Activated naive CD4-positive, alpha-beta T cell treated with Interleukin-2 at 50 U/mL for 16 hours (primary cell): ENCODE data around the gene PPWD1.
"Not testable (repeated sequence)": the region's sequence is repeated elsewhere in the genome, so short reads cannot be mapped to it uniquely, and the experiment has no call there.

ENCODE experiments used
- DNase-seq: peaks from one replicate; pipeline ENCODE4 v3.0.0-alpha.2; 2020

The PPWD1 gene

GRCh38 chr5:65562731-65563701 lies at the start of gene PPWD1, which contains the start of gene CENPK:
TSS of gene PPWD1 (plus strand) at chr5:65563296. CDS start at chr5:65563311, 15 bp downstream.
TSS of gene CENPK (minus strand) at chr5:65563168. CDS start at chr5:65554907, 8,261 bp downstream.
- peak; percentile 95 for DNase-seq

- no peak for DNase-seq
Measured at GRCh38 chr5:65525726-65526125, 37.4 kb upstream of the PPWD1 start.

GRCh38 chr5:65530904-65531303 lies 32.2 kb upstream of the PPWD1 start:
- no peak for DNase-seq

DNA sequence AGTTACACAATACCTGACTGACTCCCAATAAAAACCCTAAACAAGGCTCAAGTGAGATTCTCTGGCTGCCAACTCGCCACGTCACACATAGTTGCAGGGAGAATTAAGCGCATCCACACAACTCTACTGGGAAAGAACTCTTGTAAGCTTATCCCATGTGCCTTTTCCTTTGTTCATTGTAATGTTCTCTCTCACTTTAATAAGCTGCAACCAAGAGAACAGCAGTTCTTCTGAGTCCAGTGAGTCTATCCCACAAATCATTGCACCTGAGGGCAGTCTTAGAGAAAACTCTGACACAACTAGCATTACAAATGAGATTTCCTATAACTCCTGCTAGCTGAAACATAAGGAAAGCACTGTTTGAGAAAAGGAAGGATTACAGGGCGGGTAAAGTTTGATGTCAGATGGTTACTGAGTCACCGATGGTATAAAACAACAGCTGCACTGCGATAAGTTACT lies 27.5 kb upstream of the PPWD1 start:
- DNase-seq, result no peak

DNA sequence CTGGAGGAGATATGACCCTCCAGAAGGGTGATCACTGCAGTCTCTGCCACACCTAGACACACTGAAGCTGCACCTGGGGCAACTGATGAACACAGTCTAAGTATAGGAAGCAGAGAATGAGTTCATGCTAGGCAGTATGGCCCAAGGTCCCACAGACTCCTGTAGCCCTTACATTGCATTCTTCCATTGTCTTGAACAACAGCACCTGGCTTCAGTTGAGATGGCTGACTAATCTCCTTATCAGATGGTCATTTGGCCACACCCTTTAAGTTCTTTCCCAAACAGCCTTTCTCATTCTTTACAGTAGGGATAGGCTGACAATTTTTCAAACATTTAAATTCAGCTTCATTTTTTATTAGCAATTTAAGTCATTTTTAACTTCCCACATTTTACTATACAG lies 23.3 kb upstream of the PPWD1 start:
- DNase-seq, result no peak

GRCh38 chr5:65544473-65544872 lies 18.6 kb upstream of the PPWD1 start:
- DNase-seq, result no peak

DNA sequence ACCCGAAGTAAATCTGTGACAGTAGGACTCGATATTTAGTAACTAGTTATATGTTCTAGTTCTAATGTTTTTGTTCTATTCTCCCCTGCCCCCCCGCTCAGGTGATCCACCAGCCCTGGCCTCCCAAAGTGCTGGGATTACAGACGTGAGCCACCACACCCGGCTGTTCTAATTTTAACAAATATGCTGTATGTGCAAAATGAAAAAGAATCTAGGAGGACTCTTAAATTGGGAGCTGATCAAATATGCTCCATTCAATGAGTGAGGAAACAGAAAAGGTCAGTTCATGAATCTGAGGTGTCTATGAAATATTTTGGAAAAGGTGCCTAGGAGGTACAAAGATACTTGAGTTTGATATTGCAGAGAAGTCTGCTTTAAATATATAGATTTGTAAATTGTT lies 17.0 kb upstream of the PPWD1 start:
- DNase-seq, result no peak

DNA sequence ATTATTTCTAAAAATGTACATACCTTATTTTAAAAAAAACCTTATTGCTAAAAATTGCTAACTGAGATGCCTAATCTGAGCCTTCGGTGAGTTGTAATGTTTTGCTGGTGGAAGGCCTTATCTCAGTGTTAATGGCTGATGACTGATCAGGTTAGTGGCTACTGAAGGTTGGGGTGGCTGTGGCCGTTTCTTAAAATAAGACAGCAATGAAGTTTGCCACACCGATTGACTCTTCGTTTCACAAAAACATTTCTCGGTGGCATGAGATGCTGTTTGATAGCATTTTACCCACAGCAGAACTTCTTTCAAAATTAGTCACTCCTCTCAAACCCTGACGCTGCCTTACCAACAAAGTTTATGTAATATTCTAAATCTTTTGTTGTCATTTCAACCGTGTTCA lies 14.8 kb upstream of the PPWD1 start:
- no peak for DNase-seq

DNA sequence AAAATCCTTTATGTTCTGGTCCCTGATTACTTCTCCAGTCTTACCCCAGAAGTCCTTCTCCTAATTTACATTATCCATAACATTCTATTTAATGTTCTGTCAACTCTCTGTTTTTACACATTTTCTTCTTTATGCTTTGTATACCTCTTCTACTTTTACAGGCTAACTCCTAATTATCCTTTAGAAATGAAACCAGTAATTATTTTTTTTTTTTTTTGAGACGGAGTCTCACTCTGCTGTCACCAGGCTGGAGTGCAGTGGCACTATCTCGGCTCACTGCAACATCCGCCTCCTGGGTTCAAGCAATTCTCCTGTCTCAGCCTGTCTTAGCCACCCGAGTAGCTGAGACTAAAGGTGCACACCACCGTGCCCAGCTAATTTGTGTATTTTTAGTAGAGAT lies 9.2 kb upstream of the PPWD1 start:
- no peak for DNase-seq

DNA sequence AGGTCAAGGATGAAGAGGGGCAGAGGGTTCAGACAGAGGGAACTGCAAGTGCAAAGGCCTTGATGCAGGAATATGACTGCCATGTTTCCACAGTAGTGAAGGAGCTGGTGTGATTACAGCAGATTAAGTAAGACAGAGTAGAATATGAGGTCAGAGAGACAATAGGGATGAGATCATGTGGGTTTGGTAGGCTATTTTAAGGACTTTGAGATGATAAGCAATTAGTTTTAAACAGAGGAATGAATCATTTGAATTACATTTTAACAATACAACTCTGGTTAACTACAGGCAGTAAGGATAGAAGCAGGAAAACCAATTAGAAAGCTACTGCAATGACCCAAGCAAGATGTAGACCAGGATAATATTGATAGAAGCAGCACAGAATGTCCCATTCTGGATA lies 7.8 kb upstream of the PPWD1 start:
- DNase-seq, result no peak

DNA sequence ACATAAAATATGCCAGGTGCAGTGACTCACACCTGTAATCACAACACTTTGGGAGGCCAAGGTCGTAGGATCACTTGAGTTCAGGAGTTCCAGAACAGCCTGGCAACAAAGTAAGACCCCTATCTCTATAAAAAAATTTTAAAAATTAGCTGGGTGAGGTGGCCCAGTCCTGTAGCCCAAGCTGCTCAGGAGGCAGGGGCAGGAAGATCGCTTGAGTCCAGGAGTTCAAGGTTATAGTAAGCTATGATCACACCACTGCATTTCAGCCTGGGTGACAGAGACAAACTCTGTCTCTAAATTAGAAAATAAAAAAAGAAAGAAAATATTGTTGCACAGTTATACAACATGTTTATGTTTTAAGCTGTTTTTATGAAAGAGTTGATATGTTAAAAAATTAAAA lies 6.9 kb upstream of the PPWD1 start:
- no peak for DNase-seq

DNA sequence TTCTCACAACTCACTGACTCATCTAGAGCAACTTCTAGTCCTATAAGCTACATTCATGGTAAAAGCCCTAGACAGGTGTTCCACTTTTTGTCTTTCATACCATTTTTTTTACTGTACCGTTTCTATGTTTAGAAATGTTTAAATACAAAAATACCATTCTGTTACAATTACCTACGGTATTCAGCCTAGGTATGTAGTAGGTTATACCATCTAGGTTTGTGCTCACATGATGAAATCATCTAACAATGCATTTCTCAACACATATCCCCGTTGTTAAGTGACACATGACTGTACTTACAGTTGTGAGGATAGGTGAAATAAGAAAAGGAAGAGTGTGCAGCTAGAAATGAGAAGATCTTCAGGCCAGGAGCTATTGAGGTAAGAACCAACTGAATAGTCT lies 6.4 kb upstream of the PPWD1 start:
- no peak for DNase-seq

- DNase-seq, result no peak
Measured at GRCh38 chr5:65563777-65564176, 681 bp downstream of the PPWD1 start.

- DNase-seq, result no peak
Measured at GRCh38 chr5:65566505-65566904, 3.4 kb downstream of the PPWD1 start.

GRCh38 chr5:65570598-65571226 lies 7.6 kb downstream of the PPWD1 start:
- no peak for DNase-seq

DNA sequence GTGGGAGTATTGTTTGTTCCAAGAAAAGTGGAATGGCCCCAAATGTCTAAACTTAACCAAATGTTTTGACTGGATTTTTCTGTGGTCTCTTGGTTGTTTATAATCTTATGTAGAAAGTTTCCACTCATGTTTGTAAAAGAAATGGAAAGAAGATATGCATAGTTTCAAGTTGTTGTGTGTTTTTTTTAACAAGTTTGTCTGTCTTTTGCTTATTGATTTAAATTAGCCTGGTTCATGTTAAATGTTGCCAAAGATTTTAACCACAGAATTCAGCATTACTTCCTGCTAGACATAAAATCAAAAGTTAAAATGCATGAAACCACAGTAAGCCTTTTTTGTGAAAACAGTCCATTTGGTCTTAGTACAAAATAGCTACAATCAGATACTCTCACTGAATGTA lies 14.0 kb downstream of the PPWD1 start:
- DNase-seq, result no peak

- no peak for DNase-seq
Measured at GRCh38 chr5:65588694-65589093, 25.6 kb downstream of the PPWD1 start.

- not testable (repeated sequence) for DNase-seq
Measured at GRCh38 chr5:65601761-65602160, 38.7 kb downstream of the PPWD1 start.

- DNase-seq, result no peak
Measured at GRCh38 chr5:65611524-65611923, 48.4 kb downstream of the PPWD1 start.

DNA sequence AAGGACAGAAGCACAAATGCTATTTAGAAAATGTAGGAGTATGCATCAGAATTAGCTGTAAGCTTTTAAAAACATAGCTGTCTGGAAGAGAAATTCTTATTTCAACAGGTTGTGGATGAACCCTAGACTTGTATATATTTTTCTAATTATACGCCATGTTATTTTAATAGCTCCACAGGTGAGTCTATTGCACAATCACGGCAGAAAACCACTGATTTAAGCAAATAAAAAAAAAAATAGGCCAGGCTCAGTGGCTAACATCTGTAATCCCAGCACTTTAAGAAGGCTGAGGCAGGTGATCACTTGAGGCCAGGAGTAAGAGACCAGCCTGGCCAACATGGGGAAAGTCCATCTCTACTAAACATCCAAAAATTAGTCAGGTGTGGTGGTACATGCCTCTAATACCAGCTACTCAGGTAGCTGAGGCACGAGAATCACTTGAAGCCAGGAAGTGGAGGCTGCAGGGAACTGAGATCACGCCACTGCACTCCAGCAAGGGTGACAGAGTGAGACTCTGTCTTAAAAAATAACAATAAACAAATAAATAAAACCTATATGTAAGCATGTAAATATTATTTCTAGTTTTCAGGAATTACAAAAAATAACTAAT lies 49.3 kb downstream of the PPWD1 start:
- no peak for DNase-seq

DNA sequence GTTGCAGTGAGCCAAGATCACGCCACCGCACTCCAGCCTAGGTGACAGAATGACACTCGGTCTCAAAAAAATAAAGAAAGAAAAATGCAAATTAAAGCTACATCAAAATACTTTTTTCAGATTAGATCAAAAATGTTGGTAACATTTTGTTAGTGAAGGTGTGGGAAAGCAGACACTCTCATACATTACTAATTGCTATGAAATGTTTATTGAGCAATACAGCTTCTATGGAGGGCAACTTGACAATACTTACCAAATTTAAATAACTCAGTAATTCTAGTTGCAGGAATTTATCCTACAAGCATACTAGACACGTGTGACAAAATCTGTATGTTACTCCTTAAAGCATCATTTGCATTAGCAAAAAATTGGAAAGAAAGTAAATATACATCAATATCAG lies 56.9 kb downstream of the PPWD1 start:
- no peak for DNase-seq

DNA sequence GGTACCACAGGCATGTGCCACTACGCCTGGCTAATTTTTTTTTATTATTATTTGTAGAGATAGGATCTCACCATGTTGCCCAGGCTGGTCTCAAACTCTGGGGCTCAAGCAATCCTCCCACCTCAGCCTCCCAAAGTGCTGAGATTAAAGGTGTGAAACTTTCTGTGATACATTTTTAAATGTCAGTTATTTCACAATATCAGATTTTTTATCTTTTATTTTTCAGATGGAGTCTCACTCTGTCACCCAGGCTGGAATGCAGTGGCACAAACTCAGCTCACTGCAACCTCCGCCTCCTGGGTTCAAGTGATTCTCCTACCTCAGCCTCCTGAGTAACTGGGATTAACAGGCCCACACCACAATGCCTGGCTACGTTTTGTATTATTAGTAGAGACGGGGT lies 58.9 kb downstream of the PPWD1 start:
- not testable (repeated sequence) for DNase-seq

- no peak for DNase-seq
Measured at GRCh38 chr5:65623482-65623881, 60.4 kb downstream of the PPWD1 start.
